GM19397 (cell line): Measurements from ENCODE around the gene MOB3A.

Experiments
- ATAC-seq: cut with Tn5 transposase; IDR thresholded peaks from one replicate; pipeline ENCODE4 v1.9.1; 2021; ENCODE audit warnings: mild to moderate bottlenecking, moderate library complexity; ENCODE audit not compliant: unreplicated experiment

The MOB3A gene

GRCh38 chr19:2083174-2083854 lies 12.8 kb downstream of the MOB3A start:
- no peak for ATAC-seq

GRCh38 chr19:2081873-2082810 lies 14.0 kb downstream of the MOB3A start:
- no peak for ATAC-seq

- no peak for ATAC-seq
Observed at GRCh38 chr19:2080336-2080988, 15.7 kb downstream of the MOB3A start.

GRCh38 chr19:2079865-2080301 lies 16.2 kb downstream of the MOB3A start:
- no peak for ATAC-seq

GRCh38 chr19:2079076-2079864 lies 16.9 kb downstream of the MOB3A start:
- ATAC-seq: no peak

GRCh38 chr19:2077833-2078619 lies 18.1 kb downstream of the MOB3A start:
- no peak for ATAC-seq

- ATAC-seq: no peak
Observed at GRCh38 chr19:2077398-2077797, 18.7 kb downstream of the MOB3A start.

- no peak for ATAC-seq
Observed at GRCh38 chr19:2076526-2076944, 19.6 kb downstream of the MOB3A start.

GRCh38 chr19:2072757-2073551 lies 23.2 kb downstream of the MOB3A start:
- no peak for ATAC-seq

GRCh38 chr19:2070986-2071673 lies 25.0 kb downstream of the MOB3A start:
- ATAC-seq: no peak

GRCh38 chr19:2070436-2070827 lies 25.7 kb downstream of the MOB3A start:
- ATAC-seq: no peak

GRCh38 chr19:2064788-2065524 lies 31.2 kb downstream of the MOB3A start:
- ATAC-seq: no peak

GRCh38 chr19:2064395-2064787 lies 31.7 kb downstream of the MOB3A start:
- ATAC-seq: no peak

GRCh38 chr19:2063824-2064223 lies 32.3 kb downstream of the MOB3A start:
- ATAC-seq: no peak

- ATAC-seq: no peak
Observed at GRCh38 chr19:2062770-2063169, 33.4 kb downstream of the MOB3A start.

GRCh38 chr19:2062389-2062729 lies 33.8 kb downstream of the MOB3A start:
- no peak for ATAC-seq

GRCh38 chr19:2061495-2062388 lies 34.4 kb downstream of the MOB3A start:
- ATAC-seq: peak; percentile 84
